Muscle layer of duodenum (tissue), 2 donors: ENCODE measurements around the gene LRRC56.
"Not testable (repeated sequence)": the region's sequence is repeated elsewhere in the genome, so short reads cannot be mapped to it uniquely, and the experiment has no call there.

ENCODE experiments used
- H3K27ac ChIP-seq: one replicate; pipeline ENCODE4 v1.7.0; 2013; ENCODE audit warnings: mild to moderate bottlenecking, low read length
- H3K27me3 ChIP-seq: one replicate; pipeline ENCODE4 v1.7.0; 2013; ENCODE audit warnings: low read depth, mild to moderate bottlenecking, control low read depth, low read length
- H3K36me3 ChIP-seq, 2 donors: one replicate each; pipeline ENCODE4 v1.7.0; 2013; ENCODE audit warnings: low read length in 2 of 2, control low read depth in 1 of 2, mild to moderate bottlenecking in 1 of 2; ENCODE audit not compliant: insufficient read depth in 2 of 2, control insufficient read depth in 1 of 2
- H3K4me1 ChIP-seq, 2 donors: one replicate each; pipeline ENCODE4 v1.7.0; 2013; ENCODE audit warnings: low read length in 2 of 2, mild to moderate bottlenecking in 2 of 2, control low read depth in 1 of 2, moderate library complexity in 1 of 2; ENCODE audit not compliant: insufficient read depth in 2 of 2, control insufficient read depth in 1 of 2
- H3K4me3 ChIP-seq, 2 donors: one replicate each; pipeline ENCODE4 v1.7.0; 2013; ENCODE audit warnings: low read length in 2 of 2, low read depth in 1 of 2, mild to moderate bottlenecking in 1 of 2
- H3K9me3 ChIP-seq, 2 donors: one replicate each; pipeline ENCODE4 v1.7.0; 2013; ENCODE audit warnings: low read length in 2 of 2, control low read depth in 1 of 2, mild to moderate bottlenecking in 1 of 2; ENCODE audit not compliant: control insufficient read depth in 1 of 2
- donor health status: healthy.

LRRC56 gene

GRCh38 chr11:567629-568292 is 30.4 kb downstream of the LRRC56 start:
- Histone ChIP-seq H3K4me3 (peak overlapping the region in 1 of 2 donors; percentile 53), H3K9me3 (no peaks in the 10 kb centered on the region), H3K36me3 (no peaks in the 10 kb centered on the region), H3K27me3 (no peaks in the 10 kb centered on the region), H3K4me1 (peaks cover 0 to 13% of the 10 kb centered on the region in 2 donors), H3K27ac (no peak overlapping the region)

DNA sequence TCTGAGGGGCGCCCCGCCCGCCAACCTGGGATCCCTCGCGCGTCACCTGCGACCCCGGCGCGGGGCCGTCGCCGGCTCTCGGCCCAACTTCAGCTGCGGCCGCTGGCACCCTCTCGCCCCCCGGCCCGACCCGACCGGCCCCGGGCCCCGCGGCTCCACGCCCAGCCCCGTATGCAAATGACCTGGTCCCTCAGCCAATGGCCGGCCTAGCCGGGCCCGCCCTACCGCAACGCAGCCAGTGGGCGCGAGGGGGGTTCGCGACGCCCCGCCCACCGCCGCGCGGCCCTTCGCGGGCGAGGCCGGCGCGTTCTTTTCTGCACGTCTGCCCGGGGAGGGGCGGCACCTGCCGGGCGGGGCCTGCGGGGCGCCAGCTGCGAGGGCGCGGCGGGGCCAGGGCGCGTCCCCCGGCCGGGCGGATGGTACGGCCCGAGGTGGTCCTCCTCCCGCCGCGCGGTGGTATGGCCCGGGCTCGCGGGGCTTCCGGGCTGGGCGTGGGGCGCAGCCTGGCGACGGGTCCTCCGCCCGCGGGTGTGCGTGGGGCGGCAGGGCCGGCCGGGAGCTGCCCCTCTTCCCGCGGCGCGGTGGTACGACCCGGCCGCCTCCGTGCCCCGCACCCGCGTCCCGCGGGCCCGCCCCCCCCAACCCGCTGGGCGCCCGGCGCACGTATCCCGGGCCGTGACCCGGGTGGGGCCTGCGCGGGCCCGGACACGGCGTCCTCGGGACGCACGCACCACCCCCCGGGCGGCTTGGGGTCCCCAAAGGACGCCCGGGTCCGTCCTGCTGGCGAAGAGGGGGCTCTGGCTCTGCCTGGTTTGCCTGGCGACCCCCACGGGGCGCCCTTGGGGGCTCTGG is 31.2 kb downstream of the LRRC56 start:
- H3K27me3 ChIP-seq = no peaks in the 10 kb centered on the region
- no peaks in the 10 kb centered on the region for H3K9me3 ChIP-seq
- H3K36me3 ChIP-seq = no peaks in the 10 kb centered on the region
- H3K4me1 ChIP-seq = peaks cover 0 to 17% of the 10 kb centered on the region in 2 donors
- peak overlapping the region; percentile 48 to 53 for H3K4me3 ChIP-seq
- H3K27ac ChIP-seq = no peak overlapping the region

- Histone ChIP-seq H3K36me3 (no peaks in the 10 kb centered on the region), H3K27ac (no peak overlapping the region), H3K9me3 (no peaks in the 10 kb centered on the region), H3K27me3 (no peaks in the 10 kb centered on the region), H3K4me1 (peaks cover 0 to 19% of the 10 kb centered on the region in 2 donors), H3K4me3 (peak overlapping the region; percentile 38 to 48)
These were observed 32.0 kb downstream of the LRRC56 start for GRCh38 chr11:569158-569885.

GRCh38 chr11:571802-572185 is 34.5 kb downstream of the LRRC56 start:
- Histone ChIP-seq H3K4me1 (peaks cover 0 to 32% of the 10 kb centered on the region in 2 donors), H3K27ac (no peak overlapping the region), H3K9me3 (no peaks in the 10 kb centered on the region), H3K27me3 (no peaks in the 10 kb centered on the region), H3K4me3 (no peak overlapping the region), H3K36me3 (no peaks in the 10 kb centered on the region)

- Histone ChIP-seq H3K9me3 (no peaks in the 10 kb centered on the region), H3K4me3 (no peak overlapping the region), H3K36me3 (no peaks in the 10 kb centered on the region), H3K27me3 (no peaks in the 10 kb centered on the region), H3K27ac (no peak overlapping the region), H3K4me1 (peaks cover 10 to 39% of the 10 kb centered on the region in 2 donors)
These were observed 35.9 kb downstream of the LRRC56 start for GRCh38 chr11:573146-573759.

DNA sequence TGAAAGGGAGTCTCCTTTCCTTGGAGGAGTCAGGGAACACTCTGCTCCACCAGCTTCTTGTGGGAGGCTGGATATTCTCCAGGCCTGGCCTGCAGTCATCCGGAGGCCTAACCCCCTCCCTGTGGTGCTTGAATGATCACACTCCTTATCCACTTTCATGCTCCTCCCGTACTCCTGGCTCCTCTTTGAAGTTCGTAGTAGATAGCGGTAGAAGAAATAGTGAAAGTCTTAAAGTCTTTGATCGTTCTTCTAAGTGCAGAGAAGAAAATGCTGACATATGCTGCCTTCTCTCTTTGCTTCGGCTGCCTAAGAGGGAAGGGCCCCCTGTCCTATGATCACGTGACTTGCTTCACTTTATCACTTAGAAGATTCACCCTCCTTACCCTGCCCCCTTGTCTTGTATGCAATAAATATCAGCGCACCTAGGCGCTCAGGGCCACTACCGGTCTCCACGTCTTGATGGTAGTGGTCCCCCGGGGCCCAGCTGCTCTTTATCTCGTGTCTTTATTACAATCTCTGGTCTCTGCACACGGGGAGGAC is 36.8 kb downstream of the LRRC56 start:
- not testable (repeated sequence) for H3K9me3 ChIP-seq, H3K27me3 ChIP-seq, H3K36me3 ChIP-seq, H3K27ac ChIP-seq
- Histone ChIP-seq H3K4me1 (peaks cover 11 to 45% of the 10 kb centered on the region in 2 donors), H3K4me3 (peak overlapping the region in 1 of 2 donors; percentile 3)

DNA sequence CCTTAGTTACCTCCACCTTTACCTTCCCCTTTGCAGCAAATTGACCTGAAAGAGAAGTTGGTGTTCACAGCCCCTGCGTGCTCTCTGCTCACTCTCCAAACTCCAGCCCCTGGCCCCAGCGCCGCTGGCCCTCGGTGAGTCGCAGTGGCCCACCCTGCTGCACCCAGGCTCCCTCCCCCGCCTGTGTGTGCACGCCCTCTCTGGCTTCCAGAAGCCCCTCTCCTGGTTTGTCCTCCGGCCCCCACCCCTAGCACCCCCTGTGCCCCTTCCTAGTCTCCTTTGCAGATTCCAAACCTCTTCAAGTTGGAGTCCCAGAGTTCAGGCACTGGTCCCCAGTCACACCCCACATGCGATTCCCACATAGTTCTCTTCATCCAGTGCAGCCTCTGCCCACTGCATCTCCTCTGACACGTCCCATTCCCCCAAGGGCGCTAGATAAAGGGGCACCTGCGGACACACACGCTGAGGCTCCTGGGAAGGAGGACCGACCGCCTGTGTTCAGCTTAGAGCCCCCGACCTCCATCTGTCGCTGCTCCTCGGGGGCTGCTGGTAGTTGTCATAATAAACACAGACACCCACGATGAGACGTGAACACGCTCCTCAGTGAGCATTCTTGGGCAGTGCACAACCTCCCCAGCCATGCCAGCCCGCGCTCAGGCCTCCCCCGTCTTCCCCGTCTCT is 37.4 kb downstream of the LRRC56 start:
- no peaks in the 10 kb centered on the region for H3K9me3 ChIP-seq
- H3K36me3 ChIP-seq = no peaks in the 10 kb centered on the region
- H3K27me3 ChIP-seq = no peaks in the 10 kb centered on the region
- H3K4me3 ChIP-seq = peak overlapping the region; percentile 30 to 76
- peaks cover 18 to 48% of the 10 kb centered on the region in 2 donors for H3K4me1 ChIP-seq
- H3K27ac ChIP-seq = no peak overlapping the region

GRCh38 chr11:575313-575995 is 38.1 kb downstream of the LRRC56 start:
- Histone ChIP-seq H3K4me3 (peak overlapping the region; percentile 30 to 76), H3K27ac (no peak overlapping the region), H3K4me1 (peaks cover 23 to 54% of the 10 kb centered on the region in 2 donors), H3K36me3 (no peaks in the 10 kb centered on the region), H3K27me3 (no peaks in the 10 kb centered on the region), H3K9me3 (no peaks in the 10 kb centered on the region)

GRCh38 chr11:575996-576768 is 38.9 kb downstream of the LRRC56 start, which contains the start of gene PHRF1:
Gene PHRF1 (plus strand): TSS chr11:576470. CDS start chr11:581513, 5,043 bp downstream.
- Histone ChIP-seq H3K27me3 (no peaks in the 10 kb centered on the region), H3K9me3 (no peaks in the 10 kb centered on the region), H3K4me1 (peaks cover 23 to 55% of the 10 kb centered on the region in 2 donors), H3K27ac (peak within 1 kb of the TSS; percentile 84), H3K4me3 (peak within 1 kb of the TSS; percentile 85 to 93), H3K36me3 (no peaks in the 10 kb centered on the region)
